Hindlimb muscle (tissue), 1 donor: Measurements from ENCODE around the gene GARIN5A. TPM values are rescaled to one million over a fixed set of nuclear protein-coding genes. Genes with fewer than 3 reads are reported as not detected.
A peak's percentile ranks its signal among the peaks of the same experiment; 100 is the strongest.

Source experiments
- DNase-seq: peaks from one replicate; pipeline ENCODE4 v3.0.0-alpha.2; 2013
- polyA plus RNA-seq: library from polyadenylated mRNA; unstranded; fragments of 120-200 nt; gene quantifications from one replicate; pipeline ENCODE4 v1.2.1, GENCODE V29; 2013; ENCODE audit not compliant: insufficient read length

GARIN5A gene
- 6.8 TPM for polyA plus RNA-seq

- peak; percentile 95 for DNase-seq
Observed at GRCh38 chr19:50476224-50476906, at the start of gene GARIN5A, which contains the start of gene EMC10. GARIN5A (minus strand) TSS chr19:50476848; CDS start chr19:50476388, 460 bp downstream. EMC10 (plus strand) TSS chr19:50476507; CDS start chr19:50476545, 38 bp downstream.

- DNase-seq = no peak
Observed at GRCh38 chr19:50522881-50523280, 46.2 kb upstream of the GARIN5A start.

- no peak for DNase-seq
Observed at GRCh38 chr19:50520822-50521465, 44.3 kb upstream of the GARIN5A start.

GRCh38 chr19:50519006-50519575 lies 42.4 kb upstream of the GARIN5A start:
- DNase-seq = no peak

GRCh38 chr19:50518091-50519005 lies 41.7 kb upstream of the GARIN5A start:
- DNase-seq = no peak

DNA sequence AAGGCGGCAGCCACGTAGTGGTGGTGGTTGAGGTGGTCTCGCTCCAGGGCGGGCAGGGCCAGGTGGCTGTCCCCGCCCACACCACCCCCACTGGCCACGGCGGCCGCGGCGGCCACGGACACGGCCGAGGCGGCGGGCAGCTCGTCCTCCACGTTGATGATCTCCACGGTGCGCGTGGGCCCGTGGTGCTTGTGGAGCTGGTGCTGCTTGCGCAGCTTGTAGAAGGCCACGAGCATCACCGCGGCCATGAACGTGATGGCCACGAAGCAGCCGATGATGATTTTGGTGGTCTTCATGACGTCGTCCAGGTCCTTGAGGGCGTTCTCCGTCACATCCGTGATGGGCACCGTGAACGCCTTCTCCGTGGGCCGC lies 41.0 kb upstream of the GARIN5A start:
- no peak for DNase-seq

GRCh38 chr19:50516964-50517703 lies 40.5 kb upstream of the GARIN5A start:
- no peak for DNase-seq

DNA sequence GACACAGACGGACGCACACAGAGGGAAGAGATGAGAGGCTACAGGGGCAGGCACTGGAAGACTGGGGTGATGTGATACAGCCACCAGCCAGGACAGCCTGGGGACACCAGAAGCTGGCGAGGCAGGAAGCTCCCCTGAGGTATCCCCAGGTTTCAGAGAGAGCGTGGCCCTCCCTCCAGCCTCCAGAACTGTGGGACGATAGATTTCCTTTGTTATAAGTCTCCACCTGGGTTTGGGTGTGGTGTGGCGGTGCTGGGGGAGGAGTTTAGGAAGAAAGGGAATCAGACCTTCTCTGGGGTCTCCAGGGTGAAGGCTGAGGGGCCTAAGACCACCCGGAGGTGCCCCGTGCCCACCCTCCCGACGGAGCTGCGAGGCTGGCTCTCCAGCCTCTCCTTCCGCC lies 39.8 kb upstream of the GARIN5A start:
- DNase-seq = no peak

GRCh38 chr19:50515168-50515561 lies 38.5 kb upstream of the GARIN5A start:
- DNase-seq = no peak

DNA sequence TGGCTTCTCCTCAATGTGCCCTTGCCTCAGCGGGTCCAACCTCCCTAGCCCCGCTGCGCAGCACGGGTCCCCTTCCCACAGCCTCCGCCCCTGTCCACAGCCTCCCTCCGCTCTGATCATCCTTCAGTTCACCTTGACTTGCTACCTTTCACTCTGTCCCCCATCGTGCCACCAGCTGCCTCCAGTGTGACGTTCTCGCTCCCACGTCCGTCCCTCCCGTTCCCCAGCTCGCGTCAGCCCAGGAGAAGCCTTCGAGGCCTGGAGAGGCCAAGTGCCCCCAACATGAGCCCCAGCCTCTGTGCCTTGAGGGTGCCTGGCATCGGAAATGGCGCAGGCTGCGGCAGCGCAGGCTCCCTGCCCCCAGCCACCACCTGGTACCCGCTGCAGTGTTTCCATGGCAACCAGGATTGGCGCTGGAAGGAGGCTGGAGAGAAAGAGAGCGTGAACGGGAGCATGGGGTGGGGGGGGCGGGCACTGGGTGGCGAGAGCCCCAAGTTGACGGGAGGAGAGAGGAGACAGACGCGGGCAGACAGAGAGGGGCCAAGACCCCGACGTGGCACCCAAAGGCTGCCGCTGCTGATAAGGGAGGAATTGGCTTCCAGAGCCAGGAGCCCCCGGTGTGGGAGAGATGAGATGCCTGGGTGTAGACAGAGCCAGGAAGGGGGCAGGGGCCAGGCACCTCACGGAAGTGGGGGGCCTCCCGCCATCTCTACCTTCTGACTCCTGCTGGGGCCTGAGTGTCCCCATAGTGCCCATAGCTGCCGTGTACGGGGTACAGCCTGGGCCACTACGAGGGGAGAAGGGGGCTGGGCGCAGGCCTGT lies 37.9 kb upstream of the GARIN5A start:
- DNase-seq = no peak

DNA sequence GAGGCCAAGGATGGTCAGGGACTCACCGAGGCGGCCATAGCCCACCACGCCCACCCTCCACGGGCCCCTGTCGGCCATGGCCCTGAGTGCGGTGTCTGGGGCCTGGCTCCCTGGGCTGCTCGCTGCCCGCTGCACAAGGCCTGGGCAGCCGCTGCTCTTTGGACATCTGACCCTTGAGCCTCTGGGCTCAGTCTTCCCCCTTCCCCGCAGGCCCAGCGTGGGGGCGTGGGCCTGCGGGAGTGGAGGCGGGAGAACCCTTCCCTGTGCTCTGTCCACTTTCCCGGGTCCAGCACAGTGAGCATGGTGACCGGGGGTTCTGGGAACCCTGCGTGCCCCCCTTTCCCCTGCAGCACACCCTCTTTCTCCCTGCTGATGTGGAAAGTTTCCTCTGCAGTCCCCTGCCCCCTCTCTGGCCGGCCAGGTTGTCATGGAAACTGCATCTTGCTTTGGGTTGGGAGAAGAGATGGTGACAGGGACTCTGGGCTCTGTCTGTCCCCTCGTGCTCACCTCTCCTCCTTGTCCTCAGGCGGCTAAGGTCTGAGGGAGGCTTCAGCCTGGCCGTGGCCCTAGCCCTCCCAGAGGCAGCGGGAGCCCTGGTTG lies 37.2 kb upstream of the GARIN5A start, which contains the start of gene ASPDH:
Gene ASPDH, minus strand, starts transcription at position 168 of the 600 bp plus-strand sequence. Its CDS starts 90 bp downstream, at position 78.
- DNase-seq = no peak

DNA sequence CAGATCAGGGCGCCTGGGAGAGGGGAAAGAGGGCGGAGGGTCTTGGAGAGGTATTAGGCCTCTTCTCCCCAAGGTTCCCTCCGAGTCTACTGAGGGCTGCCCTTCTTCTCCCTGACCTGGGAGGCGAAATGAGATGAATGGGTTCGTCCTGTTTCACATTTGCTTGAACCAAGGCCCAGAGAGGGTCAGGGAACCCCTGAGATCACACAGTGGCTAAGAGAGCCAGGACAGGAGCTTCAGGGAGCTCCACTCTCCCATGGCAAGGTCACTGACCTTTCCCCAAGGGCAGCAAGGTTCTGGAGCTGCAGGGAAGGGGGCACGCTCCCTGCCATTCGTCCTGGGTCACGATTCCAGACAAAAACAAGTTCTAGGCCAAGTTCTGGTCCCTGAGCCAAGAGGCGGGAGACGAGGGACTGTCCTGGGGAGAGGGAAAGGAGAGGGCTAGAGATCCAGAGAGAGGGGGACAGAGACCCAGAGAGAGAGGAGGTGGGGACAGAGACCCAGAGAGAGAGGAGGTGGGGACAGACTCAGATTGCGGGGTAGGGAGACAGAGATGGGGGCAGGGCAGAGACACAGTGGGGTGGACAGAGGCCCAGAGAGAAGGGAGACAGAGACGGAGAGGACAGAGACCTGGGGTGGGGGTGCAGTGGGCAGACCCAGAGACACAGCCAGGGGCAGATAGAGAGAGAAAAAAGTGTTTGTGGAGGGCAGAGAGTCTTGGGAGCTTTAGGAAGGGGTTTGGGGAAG lies 36.5 kb upstream of the GARIN5A start:
- DNase-seq = no peak

DNA sequence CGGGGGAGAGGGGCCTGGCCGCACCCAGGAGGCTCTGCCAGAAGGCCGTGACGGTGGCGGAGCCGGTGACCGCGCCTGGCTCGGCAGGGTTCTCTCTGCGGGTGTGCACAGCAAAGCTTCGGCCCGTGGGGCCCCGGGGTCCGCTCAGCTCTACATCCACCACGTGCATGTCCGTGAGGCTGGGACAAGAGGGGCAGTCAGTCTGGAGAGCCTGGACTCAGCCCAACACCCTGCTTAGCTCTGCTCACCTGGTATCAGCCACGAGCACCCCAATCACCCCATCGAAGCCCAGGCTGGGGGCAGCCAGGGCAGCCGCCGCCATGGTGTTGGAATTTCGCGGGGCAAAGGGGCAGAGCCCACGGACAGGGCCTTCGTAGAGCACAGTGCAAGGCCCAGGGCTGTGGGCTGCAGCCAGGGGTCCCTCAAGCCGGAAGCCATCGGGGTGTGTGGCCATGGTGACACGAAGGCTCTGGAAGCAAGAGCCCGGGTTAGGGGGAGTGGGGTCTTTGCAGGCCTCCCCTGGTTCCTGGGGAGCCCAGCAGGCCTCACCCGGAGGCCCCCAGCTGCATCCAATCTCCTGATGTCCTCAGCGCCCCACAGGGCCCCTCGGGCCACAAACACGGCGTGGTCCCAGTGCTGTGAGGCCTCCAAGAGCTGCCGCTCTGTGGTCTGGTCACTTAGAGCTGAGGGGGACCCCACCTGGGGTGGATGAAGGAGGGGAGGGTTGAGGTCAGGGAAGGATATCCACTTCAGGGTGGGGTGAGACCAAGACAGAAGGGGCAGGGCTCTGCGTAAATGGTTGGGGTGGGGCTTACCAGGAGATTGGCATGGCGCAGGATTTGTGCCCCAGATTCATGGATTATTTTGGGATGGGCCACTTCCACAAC lies 35.7 kb upstream of the GARIN5A start:
- DNase-seq = no peak

DNA sequence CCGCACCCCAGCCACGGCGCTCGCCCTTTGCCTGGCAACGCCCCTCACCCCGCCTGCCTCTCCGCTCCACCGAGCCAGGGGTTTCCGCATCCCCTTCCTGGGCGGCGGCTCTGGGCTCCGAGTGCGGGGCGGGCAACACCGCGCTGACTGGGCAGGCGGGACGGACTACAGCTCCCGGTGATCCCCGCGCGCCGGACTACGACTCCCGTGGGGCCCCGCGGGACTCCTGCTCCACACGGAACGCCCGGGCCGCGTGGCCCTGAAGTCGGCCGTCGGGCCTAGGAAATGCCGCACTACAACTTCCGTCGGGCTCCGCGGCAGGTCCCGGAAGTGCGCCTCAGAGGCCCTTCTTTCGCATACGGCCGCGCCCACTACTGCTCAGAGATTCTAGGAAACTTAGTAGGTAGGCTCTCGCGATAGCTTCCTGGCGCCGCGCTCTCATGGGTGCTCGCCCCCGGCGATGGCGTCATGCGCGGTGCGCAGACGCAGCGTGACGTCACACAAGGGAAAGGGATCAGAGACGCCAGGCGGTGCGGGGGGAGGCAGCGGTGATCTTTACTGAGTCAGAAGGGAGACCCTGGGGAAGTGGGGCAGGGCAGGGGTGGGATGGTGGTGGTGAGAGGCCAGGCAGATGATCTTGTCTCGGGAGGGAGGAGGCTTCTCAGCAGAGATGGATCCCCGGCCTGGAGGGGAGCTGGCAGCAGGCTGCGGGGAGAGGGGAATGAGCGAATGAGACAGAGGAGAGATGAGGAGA lies 34.6 kb upstream of the GARIN5A start, which contains the start of gene JOSD2:
Gene JOSD2, minus strand, starts transcription at position 123 of the 754 bp plus-strand sequence. CDS start 760 bp downstream, outside the sequence.
- DNase-seq = peak; percentile 99

DNA sequence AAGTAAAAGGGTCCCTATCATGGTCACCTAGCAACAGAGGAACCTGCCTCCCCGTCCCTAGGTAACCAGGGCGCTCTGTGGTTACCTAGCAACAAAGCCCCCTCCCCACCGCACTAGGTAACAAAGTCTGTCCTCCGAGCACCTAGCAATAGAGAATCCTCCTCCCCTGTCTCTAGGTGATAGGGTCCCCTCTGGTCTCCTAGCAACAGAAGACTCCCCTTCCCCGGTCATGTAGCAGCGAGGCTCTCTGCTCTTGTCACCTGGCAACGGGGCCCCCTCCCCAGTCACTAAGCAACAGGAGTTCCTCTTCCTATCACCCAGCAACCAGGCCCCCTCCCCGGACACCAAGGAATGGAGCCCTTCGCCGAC lies 34.0 kb upstream of the GARIN5A start:
- no peak for DNase-seq

DNA sequence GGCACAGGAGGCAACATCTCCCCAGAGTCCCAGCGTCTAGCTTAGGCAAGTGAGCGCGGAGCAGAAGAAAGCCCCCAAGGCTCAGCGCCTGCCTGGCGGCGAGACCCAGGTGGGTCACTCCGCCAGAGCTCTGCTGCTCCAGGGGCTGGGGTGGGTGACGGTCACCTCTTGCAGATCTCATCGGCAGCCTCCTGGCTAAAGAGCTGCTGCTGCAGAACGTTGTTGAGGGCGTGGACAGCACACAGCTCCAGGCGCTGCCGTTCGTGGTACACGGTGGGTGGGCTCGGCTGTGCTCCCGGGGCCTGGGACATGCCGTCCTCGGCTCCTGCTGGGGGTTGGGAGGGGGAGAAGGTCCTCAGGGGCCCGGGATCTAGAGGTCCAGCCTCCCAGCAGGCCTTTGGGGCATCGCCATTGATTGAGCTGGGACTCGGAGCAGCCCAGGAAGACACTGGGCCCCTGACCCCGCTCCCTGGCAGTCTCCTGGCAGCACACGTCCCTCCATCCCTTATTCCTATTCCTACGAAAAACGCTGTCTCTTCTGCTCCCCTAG lies 33.5 kb upstream of the GARIN5A start:
- DNase-seq = no peak

- no peak for DNase-seq
Observed at GRCh38 chr19:50509366-50509765, 32.7 kb upstream of the GARIN5A start.

GRCh38 chr19:50508843-50509190 lies 32.2 kb upstream of the GARIN5A start:
- no peak for DNase-seq
